ENCODE measurements around the gene HIC1.

Gene HIC1

GRCh38 chr17:2025220-2025621 is 29.7 kb upstream of the HIC1 start, which contains the start of gene RTN4RL1:
Gene RTN4RL1, minus strand, starts transcription at chr17:2025334. Its CDS starts 469 bp downstream, at chr17:2024865.
- peak; percentile 64 for DNase-seq (ENCODE audit: low read depth)

- DNase-seq (ENCODE audit: low read depth): no peak
Measured at GRCh38 chr17:2025622-2026309, 29.1 kb upstream of the HIC1 start.

GRCh38 chr17:2027528-2028233 is 27.2 kb upstream of the HIC1 start:
- no peak for DNase-seq (ENCODE audit: low read depth)

- no peak for DNase-seq (ENCODE audit: low read depth)
Measured at GRCh38 chr17:2028234-2028614, 26.7 kb upstream of the HIC1 start.

GRCh38 chr17:2028737-2029136 is 26.2 kb upstream of the HIC1 start:
- no peak for DNase-seq (ENCODE audit: low read depth)

- DNase-seq (ENCODE audit: low read depth): peak; percentile 83
Measured at GRCh38 chr17:2029911-2030778, 24.8 kb upstream of the HIC1 start, which contains the start of gene DPH1. Gene DPH1, plus strand, starts transcription at chr17:2030153. Its CDS starts 17 bp downstream, at chr17:2030170.

GRCh38 chr17:2030779-2031163 is 24.1 kb upstream of the HIC1 start:
- no peak for DNase-seq (ENCODE audit: low read depth)

- DNase-seq (ENCODE audit: low read depth): no peak
Measured at GRCh38 chr17:2033153-2033552, 21.8 kb upstream of the HIC1 start.

- DNase-seq (ENCODE audit: low read depth): no peak
Measured at GRCh38 chr17:2034157-2034556, 20.7 kb upstream of the HIC1 start.

- no peak for DNase-seq (ENCODE audit: low read depth)
Measured at GRCh38 chr17:2034806-2035540, 19.9 kb upstream of the HIC1 start.

GRCh38 chr17:2035541-2036488 is 19.1 kb upstream of the HIC1 start:
- no peak for DNase-seq (ENCODE audit: low read depth)

- no peak for DNase-seq (ENCODE audit: low read depth)
Measured at GRCh38 chr17:2037155-2037554, 17.7 kb upstream of the HIC1 start.

- no peak for DNase-seq (ENCODE audit: low read depth)
Measured at GRCh38 chr17:2040219-2040827, 14.6 kb upstream of the HIC1 start.

GRCh38 chr17:2040942-2041560 is 13.9 kb upstream of the HIC1 start:
- DNase-seq (ENCODE audit: low read depth): no peak

- peak; percentile 96 for DNase-seq (ENCODE audit: low read depth)
Measured at GRCh38 chr17:2041561-2042389, 13.1 kb upstream of the HIC1 start, which contains the start of gene OVCA2. Gene OVCA2, plus strand, starts transcription at chr17:2042022. Its CDS starts 26 bp downstream, at chr17:2042048.

GRCh38 chr17:2042390-2042847 is 12.5 kb upstream of the HIC1 start:
- DNase-seq (ENCODE audit: low read depth): no peak

- no peak for DNase-seq (ENCODE audit: low read depth)
Measured at GRCh38 chr17:2042933-2043332, 12.0 kb upstream of the HIC1 start.

- DNase-seq (ENCODE audit: low read depth): no peak
Measured at GRCh38 chr17:2043785-2044184, 11.1 kb upstream of the HIC1 start.
